GM19395 (cell line): ENCODE results near the gene OR10K2.

Experiments
- ATAC-seq: cut with Tn5 transposase; IDR thresholded peaks from one replicate; pipeline ENCODE4 v1.9.1; 2021; ENCODE audit warnings: mild to moderate bottlenecking, moderate library complexity; ENCODE audit not compliant: unreplicated experiment

OR10K2 gene

GRCh38 chr1:158371188-158371953 lies 54.7 kb downstream of the OR10K2 start:
- peak; percentile 96 for ATAC-seq
